Kidney tubule cell (primary cell): ENCODE measurements around the gene RGPD4.

Experiments used
- DNase-seq: peaks from one replicate; pipeline ENCODE4 v3.0.0-alpha.2; 2018; ENCODE audit warnings: low spot score

Gene RGPD4

DNA sequence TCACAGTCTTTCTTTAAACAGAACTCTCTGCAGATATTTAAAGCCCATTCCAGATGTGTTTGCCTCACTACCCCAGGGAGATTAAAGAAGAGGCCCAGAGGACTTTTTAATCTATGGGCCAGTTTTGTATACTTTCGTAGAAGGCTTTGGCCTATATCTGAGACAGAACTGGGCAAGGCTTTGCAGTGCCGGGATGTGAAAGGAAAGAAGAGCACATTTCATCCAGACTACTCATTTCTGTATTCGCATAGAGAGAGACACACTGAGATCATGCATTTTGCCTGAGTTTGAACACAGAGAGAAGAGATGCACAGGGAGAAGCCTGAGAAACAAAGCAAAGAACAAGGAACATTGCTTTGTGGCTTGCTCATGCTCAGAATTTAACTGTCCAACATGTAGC is 104.7 kb downstream of the RGPD4 start:
- no peak for DNase-seq

DNA sequence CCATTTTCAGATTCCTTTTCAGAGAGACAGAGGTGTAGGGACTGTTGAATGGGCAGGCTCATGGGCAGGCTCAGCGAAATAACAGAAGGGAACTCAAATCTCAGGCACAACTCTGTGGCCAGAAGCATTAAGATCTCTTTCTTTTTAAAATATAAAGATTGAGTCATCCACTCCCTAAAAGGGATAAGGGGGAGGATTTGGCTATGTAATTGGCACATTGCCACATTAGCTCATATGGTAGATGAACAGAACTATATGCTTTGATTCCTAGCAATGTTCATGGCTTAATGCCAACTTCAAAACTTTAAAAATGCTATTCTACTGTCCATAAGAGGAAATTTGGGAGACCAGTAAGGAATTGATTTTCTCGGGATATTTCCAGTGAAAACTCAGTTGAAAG is 105.8 kb downstream of the RGPD4 start:
- DNase-seq: no peak

DNA sequence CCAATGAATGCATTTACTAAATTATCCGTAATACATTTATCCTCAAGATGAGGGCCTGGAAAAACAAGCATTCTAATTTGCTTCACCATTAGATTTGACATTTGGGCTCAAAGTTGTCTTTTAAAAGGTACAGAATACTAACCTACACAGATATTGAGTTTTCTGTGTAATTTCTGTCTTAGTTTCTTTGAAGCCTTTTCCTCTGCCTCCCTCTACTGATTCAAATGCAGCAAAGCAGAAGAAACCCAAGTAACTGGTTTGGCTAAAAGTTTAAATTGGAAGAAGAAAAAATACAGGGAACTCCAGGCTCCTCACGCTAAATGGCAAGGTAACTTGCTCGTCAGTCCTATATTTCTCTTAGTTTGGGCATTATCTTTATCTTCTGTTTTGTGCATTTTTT is 106.3 kb downstream of the RGPD4 start:
- DNase-seq: no peak

DNA sequence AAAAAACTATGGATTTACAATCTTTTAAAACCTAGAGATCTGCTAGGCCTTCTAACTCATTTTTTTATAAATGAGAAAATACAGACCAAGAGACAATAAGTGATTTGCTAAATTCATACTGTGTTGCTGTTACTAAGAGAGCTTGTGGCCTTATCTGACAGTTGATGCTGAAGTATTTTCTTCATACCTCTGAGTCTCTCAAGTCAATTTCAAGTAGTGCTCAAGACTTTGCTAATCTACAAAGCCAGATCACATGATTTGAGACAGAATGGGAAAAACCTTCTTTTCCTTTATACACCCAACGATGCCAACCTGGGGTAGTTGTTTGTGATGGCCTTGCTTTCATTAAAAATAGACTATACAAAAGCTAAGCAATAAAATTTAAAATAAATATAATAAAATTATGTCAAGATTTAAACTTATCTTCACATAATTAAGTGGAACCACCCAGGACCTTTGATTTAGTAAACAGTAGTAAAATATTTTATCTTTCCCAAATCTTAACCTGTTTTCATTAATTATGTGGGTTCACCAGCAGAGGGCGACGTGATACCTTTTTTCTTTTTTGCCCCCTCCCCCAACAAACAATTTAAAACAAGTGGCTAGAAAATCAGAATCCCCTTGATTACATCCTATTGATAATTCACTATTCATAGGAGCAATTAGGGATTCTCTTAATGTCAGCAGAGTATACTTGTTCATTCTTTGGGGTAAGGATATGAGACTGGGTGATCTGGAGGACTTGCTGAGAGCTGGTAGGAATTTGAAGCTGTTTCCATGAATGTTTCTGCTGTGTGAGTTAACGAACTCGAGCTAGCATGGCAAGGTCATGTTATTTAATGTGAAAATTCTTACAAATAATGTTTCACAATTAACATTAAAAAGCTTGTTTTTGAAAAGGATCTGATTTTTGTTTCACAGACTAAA is 110.0 kb downstream of the RGPD4 start:
- peak; percentile 18 for DNase-seq
